HFFc6 (cell line): Measurements from ENCODE around the gene B3GAT3. TPM values are rescaled to one million over a fixed set of nuclear protein-coding genes. Genes with fewer than 3 reads are reported as not detected.

Source experiments
- DNase-seq: peaks from one replicate; pipeline ENCODE4 v3.0.0-alpha.2; 2018
- H3K27ac Mint-ChIP-seq: 2 replicates; pipeline ENCODE4 v1.8.0; 2020; ENCODE audit warnings: mild to moderate bottlenecking, mixed read lengths
- H3K27me3 Mint-ChIP-seq: 2 replicates; pipeline ENCODE4 v1.8.0; 2021; ENCODE audit warnings: mild to moderate bottlenecking, moderate library complexity, mixed read lengths; ENCODE audit not compliant: insufficient read depth
- H3K36me3 Mint-ChIP-seq: 2 replicates; pipeline ENCODE4 v1.8.0; 2021; ENCODE audit warnings: low read depth, mixed read lengths
- H3K4me1 Mint-ChIP-seq: 2 replicates; pipeline ENCODE4 v1.8.0; 2020; ENCODE audit warnings: low read depth, mixed read lengths
- H3K4me3 Mint-ChIP-seq: 2 replicates; pipeline ENCODE4 v1.8.0; 2020; ENCODE audit warnings: mild to moderate bottlenecking, moderate library complexity, mixed read lengths
- H3K9me3 Mint-ChIP-seq: 2 replicates; pipeline ENCODE4 v1.8.0; 2020; ENCODE audit warnings: mild to moderate bottlenecking, mixed read lengths
- CTCF ChIP-seq: fragments of 200-600 bp; sonication (generic); IDR thresholded peaks from 2 replicates; pipeline ENCODE4 v1.5.0; 2021; ENCODE audit warnings: antibody characterized with exemption, mild to moderate bottlenecking
- total RNA-seq, 6 experiments: library from RNA; stranded (reverse); fragmentation: NEBNext Ultra II Directional; extraction: Animal tissue kit (Norgen Biotek cat#: 25700); gene quantifications; 2 replicates in 1 of 6; 3 replicates in 5 of 6; pipeline ENCODE4 v1.2.3, GENCODE V29; 2021

The B3GAT3 gene
- total RNA-seq, 6 experiments from 2014 or later, result 57.9 to 93.2 (median 63.0) TPM

- peaks cover 25% of the 10 kb centered on the region for H3K4me1 Mint-ChIP-seq
Observed at GRCh38 chr11:62613291-62613778, 8.5 kb downstream of the B3GAT3 start.

DNA sequence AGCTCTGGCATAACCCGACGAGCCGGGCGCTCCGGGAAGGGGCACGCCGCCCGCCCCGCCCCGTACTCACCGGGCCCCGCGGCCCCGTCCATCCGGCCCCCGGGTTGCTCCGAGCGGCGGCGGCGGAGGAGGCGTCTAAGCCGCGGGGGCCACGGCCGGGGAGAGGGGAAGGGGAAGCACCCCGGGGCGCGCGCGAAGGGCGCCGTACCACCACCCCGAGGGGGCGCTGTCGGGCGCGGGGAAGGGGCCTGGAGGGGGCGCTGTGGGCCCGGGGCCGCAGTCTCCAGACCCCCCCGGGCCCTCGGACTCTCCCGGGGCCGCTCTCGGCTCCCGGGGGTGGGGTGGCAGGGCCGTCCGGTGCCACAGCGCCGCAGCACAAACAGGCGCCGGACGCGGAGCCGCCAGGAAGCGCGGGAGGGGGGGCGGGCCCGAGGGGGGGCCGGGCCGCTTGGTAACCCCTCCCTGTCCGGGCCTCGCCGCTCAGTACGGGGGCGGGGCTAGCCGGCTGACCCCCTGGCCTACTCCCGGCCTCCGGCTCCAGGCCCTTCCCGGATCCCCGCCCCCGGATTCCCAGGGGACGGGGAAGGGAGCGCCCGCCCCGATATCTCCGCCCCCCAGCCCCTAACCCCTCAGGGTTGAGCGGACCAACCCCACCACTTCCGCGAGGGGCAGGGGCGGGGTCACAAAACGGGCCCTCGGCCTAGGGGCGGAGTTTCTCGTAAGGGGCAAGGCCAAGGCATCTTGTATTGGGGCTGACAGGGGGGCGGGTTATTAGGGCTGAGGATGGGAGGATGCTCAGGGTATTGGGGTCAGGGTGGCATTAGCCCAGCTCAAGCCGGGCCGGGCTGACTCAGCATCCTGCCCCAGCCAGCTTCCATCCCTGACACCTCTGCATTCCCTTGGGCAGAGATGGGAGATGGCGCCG, 9.2 kb downstream of the B3GAT3 start, which contains the start of the genes EML3 and ROM1:
EML3 (minus strand) TSS at position 410 of the 925 bp plus-strand sequence; CDS start at position 92, 318 bp downstream.
ROM1 (plus strand) TSS at position 892 of the 925 bp plus-strand sequence; CDS start at position 917, 25 bp downstream.
- peaks cover 5% of the 10 kb centered on the region for H3K27me3 Mint-ChIP-seq
- peaks cover 11% of the 10 kb centered on the region for H3K36me3 Mint-ChIP-seq
- H3K4me3 Mint-ChIP-seq, result peak within 1 kb of the TSS; percentile 96
- peak within 1 kb of the TSS; percentile 93 for H3K27ac Mint-ChIP-seq
- H3K9me3 Mint-ChIP-seq, result no peaks in the 10 kb centered on the region
- TF ChIP-seq CTCF, result peak; percentile 98
- H3K4me1 Mint-ChIP-seq, result peaks cover 25% of the 10 kb centered on the region
- peak; percentile 43 for DNase-seq

More at GRCh38 chr11:62613291-62613778, 8.5 kb downstream of the B3GAT3 start:
- DNase-seq, result no peak
- no peak for TF ChIP-seq CTCF
- peak overlapping the region; percentile 66 for H3K27ac Mint-ChIP-seq
- H3K36me3 Mint-ChIP-seq, result peaks cover 11% of the 10 kb centered on the region
- H3K9me3 Mint-ChIP-seq, result no peaks in the 10 kb centered on the region
- H3K27me3 Mint-ChIP-seq, result peaks cover 5% of the 10 kb centered on the region
- H3K4me3 Mint-ChIP-seq, result no peak overlapping the region

GRCh38 chr11:62611705-62612365, 10.0 kb downstream of the B3GAT3 start:
- Mint-ChIP-seq H3K36me3 (peaks cover 16% of the 10 kb centered on the region), H3K4me1 (peaks cover 25% of the 10 kb centered on the region), H3K4me3 (peak overlapping the region; percentile 96), H3K27me3 (peaks cover 5% of the 10 kb centered on the region), H3K9me3 (no peaks in the 10 kb centered on the region), H3K27ac (peak overlapping the region; percentile 93)
- TF ChIP-seq CTCF, result no peak
- DNase-seq, result peak; percentile 67

GRCh38 chr11:62610814-62611704, 10.7 kb downstream of the B3GAT3 start:
- Mint-ChIP-seq H3K27me3 (peaks cover 5% of the 10 kb centered on the region), H3K4me1 (peaks cover 25% of the 10 kb centered on the region), H3K4me3 (peak overlapping the region; percentile 96), H3K27ac (peak overlapping the region; percentile 93), H3K9me3 (no peaks in the 10 kb centered on the region), H3K36me3 (peaks cover 18% of the 10 kb centered on the region)
- DNase-seq, result no peak
- TF ChIP-seq CTCF, result no peak

GRCh38 chr11:62610403-62610802, 11.4 kb downstream of the B3GAT3 start:
- TF ChIP-seq CTCF, result no peak
- DNase-seq, result no peak
- Mint-ChIP-seq H3K4me1 (peaks cover 25% of the 10 kb centered on the region), H3K27ac (0 out of 2 replicates have a peak overlapping the region, but pooled peaks have one; percentile 16), H3K36me3 (peaks cover 18% of the 10 kb centered on the region), H3K4me3 (peak overlapping the region; percentile 43), H3K9me3 (no peaks in the 10 kb centered on the region), H3K27me3 (peaks cover 5% of the 10 kb centered on the region)
